Glutamatergic neuron (in vitro differentiated cells): ENCODE data around the gene CLINT1. TPM values are rescaled to one million over a fixed set of nuclear protein-coding genes. Genes with fewer than 3 reads are reported as not detected.

Experiments
- DNase-seq: peaks from one replicate; pipeline ENCODE4 v3.0.0; 2022
- H3K27ac Mint-ChIP-seq: one replicate; pipeline ENCODE4 v1.8.0; 2020; ENCODE audit warnings: mild to moderate bottlenecking, mixed read lengths, inconsistent platforms; ENCODE audit not compliant: unreplicated experiment
- H3K27me3 Mint-ChIP-seq: one replicate; pipeline ENCODE4 v1.8.0; 2020; ENCODE audit warnings: mild to moderate bottlenecking, moderate library complexity, mixed read lengths, inconsistent platforms; ENCODE audit not compliant: unreplicated experiment
- H3K36me3 Mint-ChIP-seq: one replicate; pipeline ENCODE4 v1.8.0; 2020; ENCODE audit warnings: mild to moderate bottlenecking, mixed read lengths, inconsistent platforms; ENCODE audit not compliant: unreplicated experiment
- H3K4me1 Mint-ChIP-seq: one replicate; pipeline ENCODE4 v1.8.0; 2020; ENCODE audit warnings: mild to moderate bottlenecking, low read depth, mixed read lengths, inconsistent platforms; ENCODE audit not compliant: unreplicated experiment
- H3K4me3 Mint-ChIP-seq: one replicate; pipeline ENCODE4 v1.8.0; 2020; ENCODE audit warnings: mild to moderate bottlenecking, mixed read lengths, inconsistent platforms; ENCODE audit not compliant: unreplicated experiment
- H3K9me3 Mint-ChIP-seq: one replicate; pipeline ENCODE4 v1.8.0; 2020; ENCODE audit warnings: mild to moderate bottlenecking, moderate library complexity, mixed read lengths, inconsistent platforms; ENCODE audit not compliant: unreplicated experiment
- total RNA-seq: library from RNA; stranded (reverse); fragmentation: NEBNext Ultra II Directional; extraction: Animal tissue kit (Norgen Biotek cat#: 25700); gene quantifications from one replicate; pipeline ENCODE4 v1.2.1, GENCODE V29; 2021; ENCODE audit not compliant: unreplicated experiment
- TF ChIP-seq, protein P1 (sequence below): fragments of 200-600 bp; sonication (generic); IDR thresholded peaks from one replicate; pipeline ENCODE4 v1.5.0; 2021; ENCODE audit not compliant: partially characterized antibody, unreplicated experiment

The CLINT1 gene
- total RNA-seq, 1 donor from 2014 or later = 38.0 TPM

DNA sequence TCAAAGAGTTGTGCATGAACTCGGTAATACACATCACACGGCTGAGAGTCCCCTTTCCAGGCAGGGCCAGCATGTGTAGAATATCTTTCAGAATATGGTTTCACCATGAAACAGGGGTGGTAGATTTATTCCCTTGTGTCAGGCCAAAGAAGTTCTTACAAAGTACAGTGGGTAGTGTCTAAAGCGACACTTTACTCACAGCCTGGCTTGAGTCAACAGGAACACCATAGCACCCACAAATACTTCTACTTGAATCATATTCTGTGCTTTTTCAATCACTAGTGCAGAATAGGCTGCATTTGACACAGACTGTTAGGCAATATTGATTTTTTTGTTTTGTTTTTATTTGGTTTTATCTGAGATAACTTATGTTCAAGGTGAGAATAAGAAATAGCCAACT lies 102.8 kb downstream of the CLINT1 start:
- Mint-ChIP-seq H3K27ac (no peak overlapping the region), H3K36me3 (no peaks in the 10 kb centered on the region), H3K4me1 (peaks cover 1% of the 10 kb centered on the region), H3K9me3 (no peaks in the 10 kb centered on the region), H3K27me3 (no peaks in the 10 kb centered on the region), H3K4me3 (no peak overlapping the region)
- TF ChIP-seq, protein P1, sequence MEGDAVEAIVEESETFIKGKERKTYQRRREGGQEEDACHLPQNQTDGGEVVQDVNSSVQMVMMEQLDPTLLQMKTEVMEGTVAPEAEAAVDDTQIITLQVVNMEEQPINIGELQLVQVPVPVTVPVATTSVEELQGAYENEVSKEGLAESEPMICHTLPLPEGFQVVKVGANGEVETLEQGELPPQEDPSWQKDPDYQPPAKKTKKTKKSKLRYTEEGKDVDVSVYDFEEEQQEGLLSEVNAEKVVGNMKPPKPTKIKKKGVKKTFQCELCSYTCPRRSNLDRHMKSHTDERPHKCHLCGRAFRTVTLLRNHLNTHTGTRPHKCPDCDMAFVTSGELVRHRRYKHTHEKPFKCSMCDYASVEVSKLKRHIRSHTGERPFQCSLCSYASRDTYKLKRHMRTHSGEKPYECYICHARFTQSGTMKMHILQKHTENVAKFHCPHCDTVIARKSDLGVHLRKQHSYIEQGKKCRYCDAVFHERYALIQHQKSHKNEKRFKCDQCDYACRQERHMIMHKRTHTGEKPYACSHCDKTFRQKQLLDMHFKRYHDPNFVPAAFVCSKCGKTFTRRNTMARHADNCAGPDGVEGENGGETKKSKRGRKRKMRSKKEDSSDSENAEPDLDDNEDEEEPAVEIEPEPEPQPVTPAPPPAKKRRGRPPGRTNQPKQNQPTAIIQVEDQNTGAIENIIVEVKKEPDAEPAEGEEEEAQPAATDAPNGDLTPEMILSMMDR = no peak
- DNase-seq = no peak

DNA sequence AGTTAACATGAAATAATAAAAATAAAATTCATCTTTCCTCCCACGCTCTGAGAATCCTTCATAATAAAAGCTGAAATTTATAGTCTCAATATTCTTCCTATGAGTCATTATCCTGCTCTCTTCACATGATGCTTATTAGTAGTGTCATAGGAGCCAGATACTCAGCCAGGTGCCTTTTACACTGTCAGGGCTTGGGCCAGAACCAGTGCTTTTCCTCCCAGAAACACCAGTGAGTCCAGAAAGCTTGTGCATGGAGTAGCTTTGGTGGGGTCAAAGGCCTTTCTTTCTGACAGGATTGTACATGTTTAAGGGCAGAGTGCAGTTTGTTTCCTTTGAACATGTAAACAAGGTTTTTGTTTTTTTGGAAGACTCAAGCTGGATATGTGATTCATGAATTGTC lies 108.6 kb downstream of the CLINT1 start:
- Mint-ChIP-seq H3K27ac (no peak overlapping the region), H3K4me3 (no peak overlapping the region), H3K9me3 (peaks cover under 1% of the 10 kb centered on the region), H3K4me1 (peaks cover under 1% of the 10 kb centered on the region), H3K36me3 (no peaks in the 10 kb centered on the region), H3K27me3 (no peaks in the 10 kb centered on the region)
- DNase-seq = no peak
- TF ChIP-seq, protein P1 = no peak

- Mint-ChIP-seq H3K9me3 (peaks cover 4% of the 10 kb centered on the region), H3K4me1 (peaks cover 7% of the 10 kb centered on the region), H3K27me3 (peaks cover 1% of the 10 kb centered on the region), H3K4me3 (no peak overlapping the region), H3K27ac (no peak overlapping the region), H3K36me3 (no peaks in the 10 kb centered on the region)
- TF ChIP-seq, protein P1 = no peak
- no peak for DNase-seq
These were observed 109.5 kb downstream of the CLINT1 start for GRCh38 chr5:157749462-157749799.

DNA sequence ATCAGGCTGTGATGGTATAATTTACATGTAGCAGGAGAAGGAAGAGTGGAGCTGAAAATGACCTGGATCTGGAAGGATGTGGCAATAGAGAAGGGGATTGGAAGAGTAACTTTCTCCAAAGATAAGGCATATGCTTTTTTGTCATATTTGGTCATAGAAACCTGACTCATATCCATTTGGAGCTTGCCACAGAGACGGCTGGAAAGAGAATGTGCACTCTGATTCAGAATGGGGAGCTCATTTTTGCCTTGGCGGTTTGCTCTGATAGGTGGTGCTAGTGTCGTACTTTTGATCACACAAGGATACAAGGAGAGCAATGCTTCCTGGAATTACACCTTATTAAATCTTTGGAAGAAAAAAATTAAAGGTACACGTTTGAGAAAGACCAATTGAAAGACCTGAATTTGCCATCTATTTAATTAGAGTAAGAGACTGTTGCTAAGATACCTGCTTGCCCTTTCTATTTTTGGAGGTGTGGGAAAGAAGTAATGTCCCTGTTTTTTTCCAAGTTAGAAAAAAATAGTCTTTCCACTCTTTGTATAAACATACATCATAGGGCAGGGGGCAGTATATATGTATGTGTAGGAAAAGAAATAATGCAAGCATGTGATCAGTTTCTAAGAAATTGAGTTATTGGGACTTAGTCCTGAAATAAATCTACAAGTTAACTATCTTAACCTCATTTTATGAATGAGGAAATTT lies 110.0 kb downstream of the CLINT1 start:
- H3K9me3 Mint-ChIP-seq = peaks cover 7% of the 10 kb centered on the region
- H3K27ac Mint-ChIP-seq = no peak overlapping the region
- H3K36me3 Mint-ChIP-seq = no peaks in the 10 kb centered on the region
- H3K4me3 Mint-ChIP-seq = no peak overlapping the region
- TF ChIP-seq, protein P1 = no peak
- DNase-seq = no peak
- peaks cover 4% of the 10 kb centered on the region for H3K27me3 Mint-ChIP-seq
- peaks cover 9% of the 10 kb centered on the region for H3K4me1 Mint-ChIP-seq

- H3K27me3 Mint-ChIP-seq = peaks cover 6% of the 10 kb centered on the region
- no peak overlapping the region for H3K4me3 Mint-ChIP-seq
- peaks cover 9% of the 10 kb centered on the region for H3K4me1 Mint-ChIP-seq
- no peaks in the 10 kb centered on the region for H3K36me3 Mint-ChIP-seq
- TF ChIP-seq, protein P1 = no peak
- H3K27ac Mint-ChIP-seq = no peak overlapping the region
- no peak for DNase-seq
- H3K9me3 Mint-ChIP-seq = peaks cover 7% of the 10 kb centered on the region
These were observed 110.9 kb downstream of the CLINT1 start for GRCh38 chr5:157747766-157748700.
